VCaP (cell line): ENCODE data around the gene ADAMTS18.
A peak's percentile ranks its signal among the peaks of the same experiment; 100 is the strongest.

ENCODE experiments used
- H3K27ac ChIP-seq: fragments of 450-650 bp; 2 replicates; pipeline ENCODE4 v1.5.1; 2017
- CTCF ChIP-seq: fragments of 450-650 bp; conservative IDR thresholded peaks from 2 replicates; pipeline ENCODE4 v1.5.1; 2017; ENCODE audit warnings: mild to moderate bottlenecking, moderate library complexity

The ADAMTS18 gene

DNA sequence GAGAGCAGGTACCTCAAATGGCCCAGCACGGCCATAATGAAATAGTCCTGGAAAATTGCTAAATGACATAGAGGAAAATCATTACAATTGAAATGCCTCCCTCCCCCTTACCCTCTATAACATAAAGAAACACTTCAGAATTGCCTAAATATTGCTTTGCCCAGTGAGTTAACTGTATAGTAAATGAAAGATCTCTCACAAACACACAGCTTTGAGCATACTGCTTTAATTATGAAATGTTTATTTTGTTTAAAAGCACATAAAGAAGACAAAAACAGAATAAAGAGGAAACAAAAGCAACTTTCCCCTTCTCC lies 9.3 kb upstream of the ADAMTS18 start:
- H3K27ac ChIP-seq: no peak overlapping the region
- TF ChIP-seq CTCF: no peak

DNA sequence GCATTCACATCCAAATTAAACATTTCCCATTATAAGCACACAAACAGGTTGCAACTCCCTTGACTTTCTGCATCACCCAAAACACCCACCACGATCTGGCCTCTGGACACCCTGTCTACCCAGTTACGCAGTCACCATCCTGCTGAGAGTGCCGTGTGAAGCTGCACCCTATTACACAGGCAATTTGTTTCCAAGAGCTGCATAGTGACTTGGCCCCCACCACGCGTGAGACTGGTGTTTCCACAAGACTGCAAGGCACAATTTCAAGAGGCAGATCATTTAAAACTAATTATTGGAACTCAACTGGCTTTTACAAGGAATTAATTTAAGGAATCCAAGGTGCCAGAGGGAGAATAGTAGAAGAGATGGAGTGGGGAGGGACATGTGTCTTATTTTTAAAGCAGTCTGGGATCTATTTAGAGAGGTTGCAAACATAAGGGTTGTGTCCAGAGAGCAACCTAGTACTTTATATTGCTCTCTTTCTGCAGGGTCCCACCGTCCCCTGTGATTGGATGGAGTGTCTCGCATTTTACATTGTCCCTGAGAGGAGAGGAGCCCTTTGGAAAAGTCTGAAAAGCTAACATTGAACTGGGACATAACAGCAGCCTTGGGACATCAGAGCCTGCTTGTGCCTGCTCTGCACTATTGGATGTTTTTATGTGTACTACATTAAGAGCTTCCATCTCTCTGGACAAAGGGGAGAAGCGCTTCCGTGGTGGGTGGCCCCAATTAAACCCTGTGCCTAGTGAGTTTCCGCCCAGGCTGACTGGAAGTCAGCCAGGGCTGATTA lies 8.7 kb upstream of the ADAMTS18 start:
- TF ChIP-seq CTCF: no peak
- no peak overlapping the region for H3K27ac ChIP-seq

DNA sequence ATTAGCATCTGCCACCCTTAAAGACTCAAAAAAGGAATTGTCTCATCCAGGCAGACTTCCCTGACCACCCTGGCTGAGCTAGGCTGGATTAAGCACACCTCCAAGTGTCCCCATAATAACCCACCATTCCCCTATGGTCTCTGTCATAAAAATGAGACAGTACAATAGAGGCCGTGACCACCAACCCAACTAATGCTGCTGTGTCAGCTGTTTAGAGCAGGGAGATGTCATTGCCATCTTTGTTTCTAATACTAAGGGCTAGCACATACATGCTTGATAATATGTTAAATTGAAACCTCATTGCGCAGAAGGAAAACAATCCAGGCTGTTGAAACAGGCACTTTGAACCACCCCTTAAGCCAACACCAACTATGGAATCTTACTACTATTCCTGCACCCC lies 7.2 kb upstream of the ADAMTS18 start:
- no peak for TF ChIP-seq CTCF
- H3K27ac ChIP-seq: no peak overlapping the region

DNA sequence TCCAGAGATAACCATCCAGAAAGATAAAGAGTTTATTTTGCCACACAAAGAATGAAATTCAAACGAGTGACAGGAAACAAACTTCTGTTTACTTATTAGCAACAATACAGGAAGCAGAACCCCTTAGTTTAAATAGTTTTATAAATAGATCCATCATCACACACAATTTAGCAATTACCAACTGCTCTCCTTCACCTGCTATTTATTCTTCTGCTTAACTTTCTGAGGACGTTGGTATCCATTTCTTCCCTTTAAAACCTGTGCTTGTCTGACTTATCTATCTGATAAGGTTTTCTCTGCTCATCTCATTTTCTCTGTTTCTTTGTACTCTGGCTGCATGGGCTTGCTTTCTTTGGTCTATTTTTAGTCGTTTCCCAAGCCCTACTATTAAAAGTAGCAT lies 4.3 kb upstream of the ADAMTS18 start:
- TF ChIP-seq CTCF: no peak
- no peak overlapping the region for H3K27ac ChIP-seq

DNA sequence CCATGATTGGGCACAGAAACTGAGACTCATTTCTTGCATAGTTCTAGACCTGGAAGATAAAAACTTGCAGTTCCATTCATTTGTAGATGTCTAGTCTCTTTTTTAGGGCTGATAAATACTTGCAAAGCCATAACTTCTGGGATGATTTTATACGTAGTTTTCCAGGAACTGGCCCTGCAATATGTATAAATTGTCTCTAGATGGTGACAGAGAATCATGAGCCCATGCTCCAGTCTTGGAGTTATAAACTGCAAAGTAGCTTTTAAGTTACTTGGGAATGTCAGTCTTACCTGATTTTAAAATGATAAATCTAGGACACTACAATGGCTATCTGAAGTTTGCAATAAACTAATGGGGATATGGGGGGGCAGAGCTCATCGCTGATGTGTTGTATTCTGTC lies 3.0 kb upstream of the ADAMTS18 start:
- H3K27ac ChIP-seq: no peak overlapping the region
- peak; percentile 27; the same call in 1 of the 2 replicates for TF ChIP-seq CTCF

DNA sequence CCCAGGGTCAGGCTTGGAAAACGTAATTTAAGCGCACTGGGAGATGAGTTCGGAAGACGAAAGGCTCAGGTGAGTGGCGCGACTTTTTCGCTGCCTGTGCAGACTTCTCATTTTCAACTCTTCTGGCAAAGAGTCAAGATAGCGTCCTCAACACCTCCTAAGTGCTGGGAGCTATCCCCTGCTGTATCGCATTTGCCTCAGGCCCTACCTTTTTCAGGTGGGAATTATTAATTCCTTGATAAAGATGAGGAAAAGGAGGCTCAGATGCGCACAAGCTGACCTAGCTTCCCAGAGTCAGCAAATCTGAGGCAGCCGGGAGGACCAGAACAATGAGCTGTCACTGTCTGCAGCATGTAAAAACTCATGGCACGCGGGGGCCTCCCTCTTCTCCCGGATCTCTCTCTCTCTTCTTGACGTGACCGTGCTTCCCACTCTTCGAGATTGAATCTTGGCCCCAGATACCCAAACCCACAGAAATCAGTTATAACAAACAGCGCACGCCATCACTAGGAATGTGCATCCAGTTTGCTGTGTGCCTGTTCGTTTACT lies 512 bp upstream of the ADAMTS18 start:
- H3K27ac ChIP-seq: no peak overlapping the region
- no peak for TF ChIP-seq CTCF

DNA sequence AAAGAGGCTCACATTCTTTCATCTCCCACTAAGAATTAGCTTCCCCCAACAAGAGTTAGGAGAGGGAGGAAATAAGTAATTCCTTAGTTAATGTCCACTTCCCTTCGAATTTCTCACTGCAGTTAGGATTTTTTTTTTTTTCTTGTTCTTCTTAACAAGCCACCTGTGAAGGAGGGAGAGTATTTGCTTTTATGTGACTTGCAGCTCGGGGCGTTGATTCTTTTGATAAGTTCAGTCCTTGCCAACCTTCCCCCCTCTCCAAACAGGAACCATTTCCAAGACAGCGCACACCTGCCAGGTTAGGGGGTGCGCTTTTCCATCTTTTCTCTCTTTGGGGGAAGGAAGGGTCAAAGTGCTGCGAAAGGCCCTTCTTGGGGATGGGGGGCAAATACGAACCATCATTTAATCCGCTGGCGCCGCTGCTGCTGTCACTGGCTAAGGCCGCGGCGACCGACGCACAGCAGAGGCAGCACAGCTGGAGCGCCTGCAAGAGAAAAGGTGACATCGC lies 758 bp downstream of the ADAMTS18 start:
- TF ChIP-seq CTCF: no peak
- H3K27ac ChIP-seq: no peak overlapping the region
